K562 (cell line): ENCODE results near the gene NAA38. TPM values are rescaled to one million over a fixed set of nuclear protein-coding genes. Genes with fewer than 3 reads are reported as not detected.
A peak's percentile ranks its signal among the peaks of the same experiment; 100 is the strongest.

Source experiments
- ATF1 ChIP-seq, 2 experiments: fragments of 450-650 bp in 1 of 2; IDR thresholded peaks; 2 replicates each; pipeline ENCODE4 v1.6.1; 2016; ENCODE audit warnings: missing compliant biosample characterization in 1 of 2, missing genetic modification characterization in 1 of 2
- ATF7 ChIP-seq: fragments of 450-650 bp; IDR thresholded peaks from 2 replicates; pipeline ENCODE4 v1.7.1; 2014; ENCODE audit warnings: mild to moderate bottlenecking, moderate library complexity
- BRD4 ChIP-seq: fragments of 200-600 bp; sonication (generic); IDR thresholded peaks from 2 replicates; pipeline ENCODE4 v1.6.1; 2017; ENCODE audit warnings: inconsistent platforms
- CREM ChIP-seq: IDR thresholded peaks from 2 replicates; pipeline ENCODE4 v1.6.1; 2014; ENCODE audit warnings: antibody characterized with exemption, low read depth
- CXXC5 ChIP-seq: fragments of 250-450 bp; sonication (Bioruptor Pico); IDR thresholded peaks from 2 replicates; pipeline ENCODE4 v1.8.0; 2022; ENCODE audit warnings: inconsistent platforms, mild to moderate bottlenecking, moderate library complexity
- EGR1 ChIP-seq: fragments of 450-650 bp; conservative IDR thresholded peaks from 2 replicates; pipeline ENCODE4 v1.6.1; 2017; ENCODE audit warnings: mild to moderate bottlenecking
- ETV6 ChIP-seq, 3 experiments: fragments of 150-350 bp in 1 of 3; sonication (generic) in 1 of 3; formaldehyde crosslinking in 1 of 3; IDR thresholded peaks; 2 replicates each; pipeline versions ENCODE4 v1.6.1 to v1.8.0; 2014 to 2022; ENCODE audit warnings: borderline replicate concordance in 2 of 3, low read depth in 2 of 3, antibody characterized with exemption in 1 of 3, low read length in 1 of 3, mild to moderate bottlenecking in 1 of 3, missing genetic modification reagents in 1 of 3
- MXI1 ChIP-seq: IDR thresholded peaks from 2 replicates; pipeline ENCODE4 v1.6.1; 2011; ENCODE audit warnings: low read depth, mild to moderate bottlenecking, improper control_type of control experiment, low read length
- NCOR1 ChIP-seq: fragments of 450-650 bp; IDR thresholded peaks from 2 replicates; pipeline ENCODE4 v1.6.1; 2016; ENCODE audit warnings: mild to moderate bottlenecking, moderate library complexity
- NR2F6 ChIP-seq: fragments of 450-650 bp; formaldehyde crosslinking; IDR thresholded peaks from 2 replicates; pipeline ENCODE4 v1.4.0; 2020; ENCODE audit warnings: mild to moderate bottlenecking
- PHF8 ChIP-seq: fragments of 200-600 bp; sonication (generic); IDR thresholded peaks from 2 replicates; pipeline ENCODE4 v1.6.1; 2012; ENCODE audit warnings: mixed run types, mild to moderate bottlenecking, inconsistent platforms, low read length, moderate library complexity, borderline replicate concordance
- RCOR1 ChIP-seq, 2 experiments: IDR thresholded peaks; 2 replicates each; pipeline ENCODE4 v1.6.1; 2012; ENCODE audit warnings: low read depth in 2 of 2, low read length in 2 of 2, borderline replicate concordance in 1 of 2, improper control_type of control experiment in 1 of 2
- SP1 ChIP-seq: sonication (generic); formaldehyde crosslinking; IDR thresholded peaks from 2 replicates; pipeline ENCODE4 v1.8.1; 2022; ENCODE audit warnings: mild to moderate bottlenecking, missing genetic modification reagents
- SPI1 ChIP-seq: IDR thresholded peaks from 2 replicates; pipeline ENCODE4 v1.6.1; 2011; ENCODE audit warnings: low read depth, low read length, control low read depth, borderline replicate concordance
- TEAD4 ChIP-seq, 2 experiments: sonication (generic) in 1 of 2; formaldehyde crosslinking in 1 of 2; IDR thresholded peaks; 2 replicates each; pipeline versions ENCODE4 v1.6.1 to v1.8.0; 2012 to 2022; ENCODE audit warnings: borderline replicate concordance in 1 of 2, inconsistent platforms in 1 of 2, low read length in 1 of 2, mild to moderate bottlenecking in 1 of 2, missing genetic modification reagents in 1 of 2
- TOE1 ChIP-seq, 2 experiments: fragments of 450-650 bp in 1 of 2; sonication (generic) in 1 of 2; formaldehyde crosslinking in 1 of 2; IDR thresholded peaks; 2 replicates each; pipeline versions ENCODE4 v1.7.1 to v1.8.0; 2016 to 2022; ENCODE audit warnings: borderline replicate concordance in 2 of 2, mild to moderate bottlenecking in 2 of 2, antibody characterized with exemption in 1 of 2, inconsistent platforms in 1 of 2, low read depth in 1 of 2, missing genetic modification reagents in 1 of 2, moderate library complexity in 1 of 2
- YY1 ChIP-seq, 3 experiments: IDR thresholded peaks; 2 replicates each; pipeline ENCODE4 v1.6.1; 2011; ENCODE audit warnings: low read length in 2 of 3, mild to moderate bottlenecking in 2 of 3, moderate library complexity in 2 of 3, borderline replicate concordance in 1 of 3, control low read depth in 1 of 3, low read depth in 1 of 3; ENCODE audit not compliant: insufficient read depth in 3 of 3, insufficient replicate concordance in 2 of 3, control insufficient read depth in 1 of 3, insufficient read length in 1 of 3; ENCODE audit errors: extremely low read depth in 1 of 3
- polyA plus RNA-seq, 8 experiments: library from polyadenylated mRNA; depleted of rRNA in 4 of 8; stranded (reverse) in 5 of 8; unstranded in 3 of 8; fragments of >200 nt; fragmentation: Nextera tagmentation in 2 of 8; fragmentation: Illumina TruSeq in 1 of 8; extraction: Ambion mirVana in 2 of 8; extraction: Trizol in 1 of 8; gene quantifications; 2 replicates each; pipeline versions ENCODE4 v1.2.1 to v1.2.3, GENCODE V29; 2011 to 2014; ENCODE audit warnings: inconsistent platforms in 1 of 8, missing spikeins in 1 of 8
- total RNA-seq, 7 experiments: library from RNA; depleted of rRNA in 6 of 7; stranded (reverse); fragments of >200 nt in 6 of 7; fragmentation: Illumina TruSeq in 2 of 7; extraction: Trizol in 2 of 7; gene quantifications; 2 replicates each; pipeline versions ENCODE4 v1.2.1 to v1.2.3, GENCODE V29; 2011 to 2021; ENCODE audit warnings: low replicate concordance in 1 of 7
- TF ChIP-seq, protein P1 (sequence below), 2 experiments: fragments of 450-650 bp; conservative IDR thresholded peaks; 2 replicates each; pipeline ENCODE4 v1.6.1; 2017; ENCODE audit warnings: mild to moderate bottlenecking in 2 of 2, moderate library complexity in 2 of 2
- TF ChIP-seq, protein P2 (sequence below): fragments of 250-450 bp; sonication (Bioruptor Pico); IDR thresholded peaks from 2 replicates; pipeline ENCODE4 v1.8.0; 2021; ENCODE audit warnings: borderline replicate concordance, mild to moderate bottlenecking, moderate library complexity; ENCODE audit not compliant: poor library complexity, severe bottlenecking
- TF ChIP-seq, protein P3 (sequence below), 2 experiments: fragments of 450-650 bp in 1 of 2; sonication (generic) in 1 of 2; formaldehyde crosslinking in 1 of 2; IDR thresholded peaks in 1 of 2; conservative IDR thresholded peaks in 1 of 2; 2 replicates each; pipeline versions ENCODE4 v1.6.1 to v1.8.1; 2016 to 2023; ENCODE audit warnings: mild to moderate bottlenecking in 2 of 2, moderate library complexity in 2 of 2, inconsistent platforms in 1 of 2, missing genetic modification reagents in 1 of 2

The NAA38 gene
- total and polyA plus RNA-seq, 9 of the 15 experiments (the other 6 are each of a cell fraction or from before 2014, with no cell fraction given) = 16.4 to 99.8 (median 57.3) TPM

DNA sequence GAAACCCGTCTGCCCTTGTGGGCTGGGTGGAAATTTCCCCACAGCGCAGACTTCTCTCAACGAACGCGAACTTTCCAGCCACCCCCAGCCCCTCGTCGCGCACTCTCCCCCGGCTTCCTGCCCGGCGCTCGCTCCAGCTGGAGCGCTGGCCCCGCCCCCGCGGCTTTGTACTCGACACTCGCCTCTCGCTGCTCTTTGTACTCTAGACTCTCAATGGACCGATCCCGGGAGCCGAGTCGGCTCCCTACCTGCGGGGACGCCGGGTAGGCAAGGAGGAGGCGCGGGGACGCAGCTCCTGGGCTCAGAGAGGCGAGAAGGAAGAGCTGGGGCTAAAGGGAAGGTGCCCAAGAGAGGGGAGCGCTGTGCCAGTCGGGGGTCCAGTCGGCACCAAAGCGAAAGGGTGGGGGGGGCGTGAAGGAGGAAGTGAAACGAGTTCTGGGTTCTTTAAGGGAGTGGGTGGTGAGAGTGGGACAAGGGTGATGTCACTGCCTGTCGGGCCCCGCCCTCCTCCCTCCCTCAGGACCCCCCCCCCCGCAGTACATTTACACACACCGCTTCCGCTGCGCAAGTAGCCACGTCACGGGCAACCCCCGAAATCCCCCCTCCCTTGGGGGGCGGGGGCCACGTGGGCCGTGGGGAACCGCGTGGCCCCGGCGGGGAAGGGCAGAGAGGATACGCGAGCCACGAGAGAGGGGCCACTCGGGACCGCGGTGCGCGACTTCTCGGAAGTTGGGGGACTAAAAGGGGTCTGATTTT lies 13.6 kb downstream of the NAA38 start (continued):
- peak; percentile 12 to 29; a peak in 2 of 4 replicates for TF ChIP-seq ETV6 (IDR thresholded peaks at IDR 0.05; ENCODE audit: borderline replicate concordance in 1 of 2, low read depth in 2 of 2, low read length in 1 of 2)
- TF ChIP-seq ETV6 (CRISPR knock-in tag; IDR thresholded peaks at IDR 0.05; ENCODE audit: borderline replicate concordance) = no peak
- TF ChIP-seq CXXC5 (CRISPR knock-in tag) = 0 out of 2 replicates have a peak, but pooled peaks have one; percentile 11
- TF ChIP-seq SPI1 = peak; percentile 56
- no peak for TF ChIP-seq RCOR1 (IDR thresholded peaks at IDR 0.05; ENCODE audit: borderline replicate concordance in 1 of 2, low read depth in 2 of 2, low read length in 2 of 2)
- TF ChIP-seq, protein P1, sequence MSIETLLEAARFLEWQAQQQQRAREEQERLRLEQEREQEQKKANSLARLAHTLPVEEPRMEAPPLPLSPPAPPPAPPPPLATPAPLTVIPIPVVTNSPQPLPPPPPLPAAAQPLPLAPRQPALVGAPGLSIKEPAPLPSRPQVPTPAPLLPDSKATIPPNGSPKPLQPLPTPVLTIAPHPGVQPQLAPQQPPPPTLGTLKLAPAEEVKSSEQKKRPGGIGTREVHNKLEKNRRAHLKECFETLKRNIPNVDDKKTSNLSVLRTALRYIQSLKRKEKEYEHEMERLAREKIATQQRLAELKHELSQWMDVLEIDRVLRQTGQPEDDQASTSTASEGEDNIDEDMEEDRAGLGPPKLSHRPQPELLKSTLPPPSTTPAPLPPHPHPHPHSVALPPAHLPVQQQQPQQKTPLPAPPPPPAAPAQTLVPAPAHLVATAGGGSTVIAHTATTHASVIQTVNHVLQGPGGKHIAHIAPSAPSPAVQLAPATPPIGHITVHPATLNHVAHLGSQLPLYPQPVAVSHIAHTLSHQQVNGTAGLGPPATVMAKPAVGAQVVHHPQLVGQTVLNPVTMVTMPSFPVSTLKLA (conservative IDR thresholded peaks at IDR 0.05) = peak; percentile 99
- TF ChIP-seq, protein P2, sequence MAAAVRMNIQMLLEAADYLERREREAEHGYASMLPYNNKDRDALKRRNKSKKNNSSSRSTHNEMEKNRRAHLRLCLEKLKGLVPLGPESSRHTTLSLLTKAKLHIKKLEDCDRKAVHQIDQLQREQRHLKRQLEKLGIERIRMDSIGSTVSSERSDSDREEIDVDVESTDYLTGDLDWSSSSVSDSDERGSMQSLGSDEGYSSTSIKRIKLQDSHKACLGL = peak; percentile 78
- TF ChIP-seq BRD4 = no peak
- TF ChIP-seq, protein P3, sequence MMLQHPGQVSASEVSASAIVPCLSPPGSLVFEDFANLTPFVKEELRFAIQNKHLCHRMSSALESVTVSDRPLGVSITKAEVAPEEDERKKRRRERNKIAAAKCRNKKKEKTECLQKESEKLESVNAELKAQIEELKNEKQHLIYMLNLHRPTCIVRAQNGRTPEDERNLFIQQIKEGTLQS (IDR thresholded peaks at IDR 0.05) = peak; percentile 79
- TF ChIP-seq, protein P3 (CRISPR knock-in tag; conservative IDR thresholded peaks at IDR 0.05) = no peak
- peak; percentile 18; the same call in 1 of the 2 replicates for TF ChIP-seq TOE1 (IDR thresholded peaks at IDR 0.05; ENCODE audit: borderline replicate concordance)
- TF ChIP-seq TOE1 (CRISPR knock-in tag; IDR thresholded peaks at IDR 0.05; ENCODE audit: borderline replicate concordance, low read depth) = no peak
- TF ChIP-seq ATF1 (CRISPR knock-in tag; IDR thresholded peaks at IDR 0.05) = no peak
- TF ChIP-seq ATF1 (tag; IDR thresholded peaks at IDR 0.05) = peak; percentile 65
- TF ChIP-seq MXI1 = peak; percentile 66; the same call in 1 of the 2 replicates
- TF ChIP-seq PHF8 = peak; percentile 33; the same call in 1 of the 2 replicates
- peak; percentile 51 for TF ChIP-seq NCOR1
- no peak for TF ChIP-seq TEAD4 (IDR thresholded peaks at IDR 0.05; ENCODE audit: low read length)
- TF ChIP-seq TEAD4 (CRISPR knock-in tag; IDR thresholded peaks at IDR 0.05; ENCODE audit: borderline replicate concordance) = no peak
- TF ChIP-seq CREM = peak; percentile 88
- no peak for TF ChIP-seq NR2F6 (CRISPR knock-in tag)
- TF ChIP-seq ATF7 = peak; percentile 74
- peak; percentile 44; the same call in 1 of the 2 replicates for TF ChIP-seq SP1
- TF ChIP-seq YY1 (IDR thresholded peaks at IDR 0.05; ENCODE audit: borderline replicate concordance in 1 of 3, control insufficient read depth in 1 of 3, extremely low read depth in 1 of 3, insufficient read depth in 3 of 3, insufficient read length in 1 of 3, insufficient replicate concordance in 2 of 3, low read depth in 1 of 3, low read length in 2 of 3) = peak in 1 of 3 experiments; percentile 8
- TF ChIP-seq EGR1 = peak; percentile 61
